ENCODE data around the gene RASAL2. TPM values are rescaled to one million over a fixed set of nuclear protein-coding genes. Genes with fewer than 3 reads are reported as not detected.

RASAL2 gene
- total RNA-seq, 1 experiment from 2014 or later, result 22.2 TPM

DNA sequence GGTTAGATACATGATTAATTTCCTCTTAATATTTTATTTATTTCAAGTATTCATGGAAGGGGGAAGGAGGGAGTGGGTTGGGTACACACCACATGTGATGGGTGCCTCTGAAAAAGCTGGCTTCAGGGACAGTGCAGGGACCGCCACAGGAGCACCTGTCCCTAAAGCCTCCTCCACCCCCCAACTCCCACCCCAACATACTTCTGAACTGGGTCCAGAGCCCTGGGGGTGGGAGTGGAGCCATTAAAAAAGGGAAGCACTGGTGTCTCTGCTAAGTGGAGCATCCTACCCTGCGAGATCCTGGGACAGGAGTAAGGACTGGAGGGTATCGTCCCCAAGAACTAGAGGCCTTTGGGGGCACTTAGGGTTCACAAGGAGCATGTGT, 408.4 kb downstream of the RASAL2 start:
- Histone ChIP-seq H3K27ac (ENCODE audit: insufficient read length, low read depth, low read length) (no peak overlapping the region), H2AK5ac (ENCODE audit: insufficient read length, low read length) (no peak overlapping the region), H3K23ac (ENCODE audit: insufficient read length, low read depth, low read length) (no peak overlapping the region), H2BK20ac (ENCODE audit: low read depth, low read length, poor library complexity, severe bottlenecking) (no peak overlapping the region), H2AFZ (ENCODE audit: low read length) (no peak overlapping the region), H3K79me2 (ENCODE audit: insufficient read depth, low read length) (no peaks in the 10 kb centered on the region), H3T11ph (ENCODE audit: low read length) (no peak overlapping the region), H3K4me2 (ENCODE audit: insufficient read depth, insufficient read length, low read length) (no peak overlapping the region), H2BK5ac (ENCODE audit: insufficient read length, low read length) (no peak overlapping the region), H4K20me1 (ENCODE audit: control insufficient read depth, insufficient read depth, insufficient read length) (no peaks in the 10 kb centered on the region), H3K4ac (ENCODE audit: low read depth, low read length) (no peak overlapping the region), H3K56ac (ENCODE audit: insufficient read length, low read depth, low read length) (no peak overlapping the region), H3K4me1 (ENCODE audit: insufficient read depth, low read length) (no peaks in the 10 kb centered on the region), H2BK12ac (ENCODE audit: insufficient read length, low read depth, low read length) (no peak overlapping the region), H2BK15ac (ENCODE audit: low read depth, low read length) (no peak overlapping the region), H3K27me3 (ENCODE audit: insufficient read depth, low read length) (no peaks in the 10 kb centered on the region), H3K79me1 (ENCODE audit: insufficient read depth, low read depth, low read length, poor library complexity, severe bottlenecking) (no peaks in the 10 kb centered on the region), H3K23me2 (ENCODE audit: insufficient read length, low read depth, low read length, poor library complexity, severe bottlenecking) (no peaks in the 10 kb centered on the region), H3K18ac (ENCODE audit: insufficient read length, low read depth, low read length) (no peak overlapping the region), H2BK120ac (ENCODE audit: low read depth, low read length, poor library complexity, severe bottlenecking) (no peak overlapping the region), H4K8ac (replicated peaks; ENCODE audit: insufficient read length, low read depth, low read length) (no peak overlapping the region), H3K14ac (ENCODE audit: insufficient read depth, low read length) (no peak overlapping the region), H3K9me3 (ENCODE audit: control insufficient read depth, low read depth, low read length) (no peaks in the 10 kb centered on the region), H4K5ac (ENCODE audit: insufficient read length, low read depth, low read length) (no peak overlapping the region), H3K9ac (ENCODE audit: extremely low read depth, insufficient read length, low read length) (no peak overlapping the region), H4K91ac (ENCODE audit: insufficient read length, low read depth, low read length) (no peak overlapping the region)
- Mint-ChIP-seq H3K27ac (no peak overlapping the region), H3K4me3 (no peak overlapping the region), H3K27me3 (ENCODE audit: low read depth) (no peaks in the 10 kb centered on the region; the same call in 1 of the 2 replicates), H3K4me1 (peaks cover 6 to 13% of the 10 kb centered on the region in 2 experiments), H3K9me3 (no peaks in the 10 kb centered on the region), H3K36me3 (ENCODE audit: insufficient read depth in 1 of 3, low read depth in 3 of 3) (no peaks in the 10 kb centered on the region)
- no peak for DNase-seq
- no CpG with 5 or more reads among the region's 3 CpGs for WGBS (ENCODE audit: extremely low coverage, insufficient read length, low lambda C conversion rate)
- TF ChIP-seq, protein P1, sequence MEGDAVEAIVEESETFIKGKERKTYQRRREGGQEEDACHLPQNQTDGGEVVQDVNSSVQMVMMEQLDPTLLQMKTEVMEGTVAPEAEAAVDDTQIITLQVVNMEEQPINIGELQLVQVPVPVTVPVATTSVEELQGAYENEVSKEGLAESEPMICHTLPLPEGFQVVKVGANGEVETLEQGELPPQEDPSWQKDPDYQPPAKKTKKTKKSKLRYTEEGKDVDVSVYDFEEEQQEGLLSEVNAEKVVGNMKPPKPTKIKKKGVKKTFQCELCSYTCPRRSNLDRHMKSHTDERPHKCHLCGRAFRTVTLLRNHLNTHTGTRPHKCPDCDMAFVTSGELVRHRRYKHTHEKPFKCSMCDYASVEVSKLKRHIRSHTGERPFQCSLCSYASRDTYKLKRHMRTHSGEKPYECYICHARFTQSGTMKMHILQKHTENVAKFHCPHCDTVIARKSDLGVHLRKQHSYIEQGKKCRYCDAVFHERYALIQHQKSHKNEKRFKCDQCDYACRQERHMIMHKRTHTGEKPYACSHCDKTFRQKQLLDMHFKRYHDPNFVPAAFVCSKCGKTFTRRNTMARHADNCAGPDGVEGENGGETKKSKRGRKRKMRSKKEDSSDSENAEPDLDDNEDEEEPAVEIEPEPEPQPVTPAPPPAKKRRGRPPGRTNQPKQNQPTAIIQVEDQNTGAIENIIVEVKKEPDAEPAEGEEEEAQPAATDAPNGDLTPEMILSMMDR (conservative IDR thresholded peaks at IDR 0.05), result no peak
